ENCODE results near the gene SSTR3.
A peak's percentile ranks its signal among the peaks of the same experiment; 100 is the strongest.

The SSTR3 gene

GRCh38 chr22:37229012-37229804, 16.9 kb upstream of the SSTR3 start:
- Histone ChIP-seq H3K27ac (ENCODE audit: low read depth, low read length) (peak overlapping the region; percentile 91), H4K20me1 (ENCODE audit: control insufficient read depth, insufficient read depth, low read depth, low read length) (no peaks in the 10 kb centered on the region), H3K79me2 (ENCODE audit: control insufficient read depth, low read length) (peaks cover 30% of the 10 kb centered on the region), H3K9me3 (ENCODE audit: control insufficient read depth, insufficient read depth, low read length) (no peaks in the 10 kb centered on the region), H3K4me1 (ENCODE audit: control insufficient read depth, low read length) (peaks cover 63% of the 10 kb centered on the region), H3K27me3 (ENCODE audit: control insufficient read depth, low read length) (no peaks in the 10 kb centered on the region), H3K9me2 (replicated peaks; ENCODE audit: control insufficient read depth, low read length) (no peaks in the 10 kb centered on the region), H3K4me2 (ENCODE audit: low read length) (peak overlapping the region; percentile 73), H3K36me3 (ENCODE audit: control insufficient read depth, low read length) (peaks cover 83% of the 10 kb centered on the region), H3F3A (ENCODE audit: control insufficient read depth, insufficient read depth) (peaks cover 12% of the 10 kb centered on the region), H3K4me3 (ENCODE audit: low read length) (peak overlapping the region; percentile 61)
- no peak for TF ChIP-seq EZH2phosphoT487 (IDR thresholded peaks at IDR 0.05; ENCODE audit: borderline replicate concordance, low read length)
- no peak for TF ChIP-seq CTCF (IDR thresholded peaks at IDR 0.05; ENCODE audit: low read depth, low read length, poor library complexity, severe bottlenecking)

- Histone ChIP-seq H3K4me1 (ENCODE audit: control insufficient read depth, low read length) (peaks cover 65% of the 10 kb centered on the region), H3K27me3 (ENCODE audit: control insufficient read depth, low read length) (no peaks in the 10 kb centered on the region), H3K9me3 (ENCODE audit: control insufficient read depth, insufficient read depth, low read length) (no peaks in the 10 kb centered on the region), H3K4me2 (ENCODE audit: low read length) (no peak overlapping the region), H3K9me2 (replicated peaks; ENCODE audit: control insufficient read depth, low read length) (no peaks in the 10 kb centered on the region), H3K79me2 (ENCODE audit: control insufficient read depth, low read length) (peaks cover 30% of the 10 kb centered on the region), H3F3A (ENCODE audit: control insufficient read depth, insufficient read depth) (peaks cover 12% of the 10 kb centered on the region), H3K4me3 (ENCODE audit: low read length) (no peak overlapping the region), H4K20me1 (ENCODE audit: control insufficient read depth, insufficient read depth, low read depth, low read length) (no peaks in the 10 kb centered on the region), H3K36me3 (ENCODE audit: control insufficient read depth, low read length) (peaks cover 84% of the 10 kb centered on the region), H3K27ac (ENCODE audit: low read depth, low read length) (peak overlapping the region; percentile 91)
- no peak for TF ChIP-seq CTCF (IDR thresholded peaks at IDR 0.05; ENCODE audit: low read depth, low read length, poor library complexity, severe bottlenecking)
- no peak for TF ChIP-seq EZH2phosphoT487 (IDR thresholded peaks at IDR 0.05; ENCODE audit: borderline replicate concordance, low read length)
Measured at GRCh38 chr22:37228106-37229011, 16.1 kb upstream of the SSTR3 start.

GRCh38 chr22:37226514-37226913, 14.2 kb upstream of the SSTR3 start:
- Histone ChIP-seq H3K79me2 (ENCODE audit: control insufficient read depth, low read length) (peaks cover 23% of the 10 kb centered on the region), H3F3A (ENCODE audit: control insufficient read depth, insufficient read depth) (peaks cover 12% of the 10 kb centered on the region)
- TF ChIP-seq CTCF (IDR thresholded peaks at IDR 0.05; ENCODE audit: low read depth, low read length, poor library complexity, severe bottlenecking) = no peak
- no peak for TF ChIP-seq EZH2phosphoT487 (IDR thresholded peaks at IDR 0.05; ENCODE audit: borderline replicate concordance, low read length)

More at GRCh38 chr22:37226514-37226913, 14.2 kb upstream of the SSTR3 start:
- Histone ChIP-seq H3K4me2 (ENCODE audit: low read length) (no peak overlapping the region), H3K27ac (ENCODE audit: low read depth, low read length) (no peak overlapping the region), H3K9me3 (ENCODE audit: control insufficient read depth, insufficient read depth, low read length) (no peaks in the 10 kb centered on the region), H3K36me3 (ENCODE audit: control insufficient read depth, low read length) (peaks cover 71% of the 10 kb centered on the region), H3K9me2 (replicated peaks; ENCODE audit: control insufficient read depth, low read length) (no peaks in the 10 kb centered on the region), H3K27me3 (ENCODE audit: control insufficient read depth, low read length) (no peaks in the 10 kb centered on the region), H3K4me1 (ENCODE audit: control insufficient read depth, low read length) (peaks cover 57% of the 10 kb centered on the region), H3K4me3 (ENCODE audit: low read length) (no peak overlapping the region), H4K20me1 (ENCODE audit: control insufficient read depth, insufficient read depth, low read depth, low read length) (no peaks in the 10 kb centered on the region)

Data from DOHH2 (cell line).